Choroid plexus epithelial cell (primary cell): ENCODE measurements around the gene ALDOA.

Experiments
- DNase-seq: peaks from one replicate; pipeline ENCODE4 v3.0.0-alpha.2; 2010; ENCODE audit warnings: low read depth
- H3K4me3 ChIP-seq: 2 replicates; pipeline ENCODE4 v1.5.1; 2011; ENCODE audit warnings: low read depth, mild to moderate bottlenecking, control low read depth, low read length, moderate library complexity
- TF ChIP-seq, protein P1 (sequence below): conservative IDR thresholded peaks from 2 replicates; pipeline ENCODE4 v1.5.1; 2011; ENCODE audit warnings: low read depth, mild to moderate bottlenecking, control low read depth, inconsistent platforms, low read length, moderate library complexity

ALDOA gene

DNA sequence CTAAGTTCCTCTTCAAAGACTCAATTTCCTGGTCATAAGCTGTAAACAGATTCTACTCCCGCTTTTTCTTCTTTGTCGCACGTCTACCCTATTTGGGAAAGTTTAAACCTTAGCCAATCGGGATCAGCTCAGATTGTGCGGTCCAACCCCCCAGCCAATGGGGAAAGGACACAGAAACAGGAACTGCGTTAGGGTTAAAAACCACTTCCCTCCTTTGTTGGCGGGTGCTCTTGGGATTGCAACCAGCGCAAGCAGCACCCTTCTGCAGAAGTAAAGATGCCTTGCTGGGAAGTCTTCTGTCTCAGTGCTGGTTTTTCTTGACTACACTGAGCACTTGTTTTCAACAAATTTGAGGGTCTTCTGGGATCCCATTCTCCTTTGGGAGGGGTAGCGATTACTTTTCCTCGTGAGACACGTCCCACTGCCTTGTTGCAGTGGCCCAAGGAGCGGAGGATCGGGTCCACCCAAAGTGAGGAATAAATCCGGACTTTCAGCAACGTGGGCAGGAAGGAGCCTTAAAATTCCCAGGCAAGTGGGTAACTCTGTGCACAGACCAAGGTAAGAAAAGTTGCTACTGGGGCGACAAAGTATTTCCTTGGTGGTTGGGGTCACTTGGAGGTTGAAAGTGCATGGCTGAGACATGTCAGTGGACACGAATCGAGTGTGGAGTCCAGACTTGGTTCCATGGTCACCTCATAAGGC lies 31.5 kb downstream of the ALDOA start:
- H3K4me3 ChIP-seq: no peak overlapping the region
- DNase-seq: no peak
- TF ChIP-seq, protein P1, sequence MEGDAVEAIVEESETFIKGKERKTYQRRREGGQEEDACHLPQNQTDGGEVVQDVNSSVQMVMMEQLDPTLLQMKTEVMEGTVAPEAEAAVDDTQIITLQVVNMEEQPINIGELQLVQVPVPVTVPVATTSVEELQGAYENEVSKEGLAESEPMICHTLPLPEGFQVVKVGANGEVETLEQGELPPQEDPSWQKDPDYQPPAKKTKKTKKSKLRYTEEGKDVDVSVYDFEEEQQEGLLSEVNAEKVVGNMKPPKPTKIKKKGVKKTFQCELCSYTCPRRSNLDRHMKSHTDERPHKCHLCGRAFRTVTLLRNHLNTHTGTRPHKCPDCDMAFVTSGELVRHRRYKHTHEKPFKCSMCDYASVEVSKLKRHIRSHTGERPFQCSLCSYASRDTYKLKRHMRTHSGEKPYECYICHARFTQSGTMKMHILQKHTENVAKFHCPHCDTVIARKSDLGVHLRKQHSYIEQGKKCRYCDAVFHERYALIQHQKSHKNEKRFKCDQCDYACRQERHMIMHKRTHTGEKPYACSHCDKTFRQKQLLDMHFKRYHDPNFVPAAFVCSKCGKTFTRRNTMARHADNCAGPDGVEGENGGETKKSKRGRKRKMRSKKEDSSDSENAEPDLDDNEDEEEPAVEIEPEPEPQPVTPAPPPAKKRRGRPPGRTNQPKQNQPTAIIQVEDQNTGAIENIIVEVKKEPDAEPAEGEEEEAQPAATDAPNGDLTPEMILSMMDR: no peak

DNA sequence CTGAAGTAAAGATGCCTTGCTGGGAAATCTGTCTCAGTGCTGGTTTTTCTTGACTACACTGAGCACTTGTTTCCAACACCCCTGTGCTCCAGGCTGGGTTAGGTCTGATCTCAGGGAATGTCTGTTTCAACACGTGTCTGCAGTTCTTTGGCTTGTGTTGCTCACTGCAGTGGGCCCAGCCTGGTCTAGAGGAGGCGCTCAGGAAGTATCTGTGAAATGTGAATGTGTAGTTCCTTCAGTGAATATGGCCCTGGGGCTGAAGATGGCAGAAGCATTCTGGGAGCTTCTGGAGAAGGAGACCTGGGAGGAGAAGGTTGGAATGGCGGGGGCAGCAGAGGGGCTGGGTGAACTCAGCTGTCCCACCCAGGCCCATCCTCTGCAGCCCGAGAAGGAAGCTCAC lies 38.5 kb downstream of the ALDOA start:
- TF ChIP-seq, protein P1: no peak
- H3K4me3 ChIP-seq: no peak overlapping the region
- DNase-seq: no peak

DNA sequence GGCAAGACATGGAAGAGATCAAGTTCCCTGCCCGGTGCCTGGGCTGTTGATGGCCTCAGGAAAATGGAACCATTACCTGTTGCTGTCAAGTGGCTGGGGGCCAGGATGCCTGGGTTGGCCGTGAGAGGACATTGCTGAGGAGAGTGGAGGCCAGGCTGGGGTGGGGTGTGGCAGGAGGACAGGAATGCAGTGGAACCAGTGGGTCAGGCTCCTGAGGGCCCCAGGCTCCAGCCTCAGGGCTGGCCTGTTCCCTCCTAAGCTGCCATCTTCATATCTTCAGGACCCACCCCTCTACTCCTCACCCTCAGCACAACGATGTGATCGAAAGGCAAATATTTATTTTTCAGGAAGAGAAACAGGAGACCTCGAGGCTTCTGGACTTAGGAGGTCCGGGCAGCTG lies 38.9 kb downstream of the ALDOA start:
- no peak overlapping the region for H3K4me3 ChIP-seq
- no peak for DNase-seq
- TF ChIP-seq, protein P1: no peak

DNA sequence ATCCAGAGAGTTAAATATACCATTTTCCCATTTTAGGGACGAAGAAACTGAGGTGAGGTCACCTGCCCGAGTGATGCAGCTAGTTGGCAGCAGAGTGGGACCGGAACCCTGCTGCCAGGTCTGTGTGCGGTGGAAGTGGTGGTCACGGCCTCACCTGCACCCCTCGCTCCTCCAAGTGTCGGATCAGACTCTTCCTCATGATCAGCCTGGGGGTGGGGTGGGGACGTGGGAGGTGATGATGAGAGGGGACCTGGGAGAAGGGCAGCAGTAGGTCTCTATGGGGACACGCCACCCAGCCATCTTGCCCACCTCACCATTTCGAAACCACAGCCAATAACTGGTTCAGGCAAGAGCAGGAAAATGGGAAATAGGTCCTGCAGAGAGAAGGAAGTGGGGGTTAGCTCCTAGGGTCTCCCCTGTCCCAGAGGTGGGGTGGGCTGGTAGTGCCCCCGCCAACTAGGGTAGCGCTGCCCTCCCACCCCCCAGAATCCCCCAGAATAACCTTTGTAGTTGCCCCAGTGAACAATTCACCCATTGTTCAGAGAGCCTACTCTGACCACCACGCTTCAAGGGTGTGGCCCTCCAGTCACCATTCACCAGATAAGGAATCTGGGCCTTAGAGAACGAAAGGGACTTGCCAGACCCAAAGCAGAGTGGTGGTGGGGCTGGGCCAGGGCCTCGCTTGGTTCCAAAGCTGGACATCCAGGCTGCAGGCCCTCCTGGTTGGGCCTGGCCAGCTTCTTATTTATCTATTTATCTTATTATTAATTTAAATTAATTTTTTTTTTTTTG lies 42.7 kb downstream of the ALDOA start:
- H3K4me3 ChIP-seq: no peak overlapping the region
- TF ChIP-seq, protein P1: no peak
- DNase-seq: no peak

GRCh38 chr16:30110661-30111060 lies 45.1 kb downstream of the ALDOA start:
- TF ChIP-seq, protein P1: no peak

GRCh38 chr16:30112197-30113030 lies 46.9 kb downstream of the ALDOA start:
- no peak overlapping the region for H3K4me3 ChIP-seq
- TF ChIP-seq, protein P1: peak; percentile 78
- DNase-seq: peak; percentile 74

More at GRCh38 chr16:30110661-30111060, 45.1 kb downstream of the ALDOA start:
- DNase-seq: peak; percentile 43
- no peak overlapping the region for H3K4me3 ChIP-seq
